ENCODE data around the gene ZC3H6.

- no peak for TF ChIP-seq CTCF (IDR thresholded peaks at IDR 0.05)
- TF ChIP-seq POLR2AphosphoS5 (IDR thresholded peaks at IDR 0.05; ENCODE audit: low read depth, low read length): no peak
- TF ChIP-seq REST (IDR thresholded peaks at IDR 0.05; ENCODE audit: insufficient read depth in 1 of 2, low read depth in 2 of 2, low read length in 1 of 2): no peak
- TF ChIP-seq SIN3A (IDR thresholded peaks at IDR 0.05; ENCODE audit: borderline replicate concordance, insufficient read depth, low read depth, low read length): no peak
- no peak for TF ChIP-seq TCF7L2 (IDR thresholded peaks at IDR 0.05; ENCODE audit: low read depth, low read length)
These were observed 21.0 kb downstream of the ZC3H6 start for GRCh38 chr2:112296407-112296806.

Data from Panc1 (cell line).